Stimulated activated CD8-positive, alpha-beta memory T cell treated with anti-CD3 and anti-CD28 coated beads, Interleukin-7, amount 100 ng/mL, for 4 hours (primary cell): ENCODE measurements around the gene SMYD1.

Experiments used
- DNase-seq, 2 donors: peaks; one replicate each; pipeline ENCODE4 v3.0.0-alpha.2; 2020; ENCODE audit warnings: low read depth in 2 of 2

SMYD1 gene

GRCh38 chr2:88122141-88122884, 54.7 kb downstream of the SMYD1 start:
- DNase-seq, result no peak

DNA sequence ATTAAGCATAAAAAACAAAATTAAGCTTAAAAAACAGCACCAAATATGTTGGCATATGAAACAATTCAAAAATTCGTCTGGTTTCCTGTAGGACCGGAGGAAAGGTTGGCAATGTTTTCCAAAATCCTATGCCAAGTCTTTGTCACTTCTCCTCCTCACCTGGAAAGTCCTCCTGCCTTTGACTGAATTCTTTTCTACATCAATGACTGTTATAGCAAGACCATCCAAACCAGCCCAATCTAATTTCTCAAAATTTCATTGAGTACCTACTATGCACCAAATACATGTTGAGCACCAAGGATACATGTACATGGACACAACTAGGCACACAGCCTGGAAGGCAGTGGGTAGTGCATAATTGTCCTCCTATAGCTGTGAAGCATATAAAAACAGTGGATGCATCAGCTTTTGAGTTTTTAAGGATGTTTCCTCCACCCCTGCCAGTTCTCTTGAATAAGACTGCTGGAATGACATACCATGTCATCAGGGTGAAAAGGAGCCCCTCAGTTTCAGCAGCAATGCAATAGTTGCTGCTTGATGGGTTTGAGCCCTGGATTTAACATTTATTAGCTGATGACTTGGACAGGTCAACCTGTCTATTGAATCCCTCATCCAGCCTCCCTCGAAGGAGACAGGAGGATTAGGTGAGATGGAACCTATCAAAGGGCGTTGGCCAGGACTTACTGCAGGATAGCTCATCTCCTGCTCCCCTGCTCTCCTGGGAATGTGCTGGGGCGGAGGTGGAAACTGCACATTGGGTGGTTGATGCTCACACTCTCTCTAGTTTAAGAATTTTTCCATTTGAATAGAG, 55.7 kb downstream of the SMYD1 start:
- no peak for DNase-seq

- no peak for DNase-seq
Observed at GRCh38 chr2:88123975-88124917, 56.6 kb downstream of the SMYD1 start.

DNA sequence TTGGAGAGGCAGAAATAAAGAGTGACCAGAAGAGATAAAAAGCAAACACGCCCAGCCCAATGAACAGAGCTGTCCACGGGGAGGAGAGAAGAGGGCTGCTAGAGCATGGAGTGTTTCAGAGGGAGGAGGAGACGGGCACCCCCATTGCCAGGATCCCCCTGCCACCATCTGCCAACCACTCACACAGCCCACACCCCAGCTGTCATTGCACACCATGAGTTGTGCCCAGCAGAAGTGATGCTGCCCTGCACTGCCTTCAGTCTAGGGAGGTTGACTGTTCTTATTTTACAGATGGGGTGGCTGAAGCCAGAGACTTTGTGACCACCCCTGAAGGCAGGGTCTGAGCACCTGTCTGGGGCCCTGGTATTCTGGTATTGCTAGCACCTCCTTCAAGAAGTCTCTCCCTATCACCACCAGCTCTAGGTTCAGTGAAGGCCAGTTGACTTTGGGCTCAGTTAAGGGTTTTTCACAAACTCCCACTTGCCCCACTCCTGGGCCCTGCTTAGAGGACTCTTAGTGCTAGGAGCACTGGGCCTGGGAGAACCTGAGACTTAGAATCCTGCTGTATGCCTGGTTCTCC, 57.8 kb downstream of the SMYD1 start:
- DNase-seq, result no peak

GRCh38 chr2:88125924-88126771, 58.5 kb downstream of the SMYD1 start:
- no peak for DNase-seq

GRCh38 chr2:88126772-88127637, 59.4 kb downstream of the SMYD1 start:
- no peak for DNase-seq

- no peak for DNase-seq
Observed at GRCh38 chr2:88127638-88127887, 59.9 kb downstream of the SMYD1 start.

GRCh38 chr2:88127888-88128653, 60.4 kb downstream of the SMYD1 start, which contains the start of gene FABP1:
TSS of gene FABP1 (minus strand) at chr2:88128062. CDS start at chr2:88128017, 45 bp downstream.
- no peak for DNase-seq

DNA sequence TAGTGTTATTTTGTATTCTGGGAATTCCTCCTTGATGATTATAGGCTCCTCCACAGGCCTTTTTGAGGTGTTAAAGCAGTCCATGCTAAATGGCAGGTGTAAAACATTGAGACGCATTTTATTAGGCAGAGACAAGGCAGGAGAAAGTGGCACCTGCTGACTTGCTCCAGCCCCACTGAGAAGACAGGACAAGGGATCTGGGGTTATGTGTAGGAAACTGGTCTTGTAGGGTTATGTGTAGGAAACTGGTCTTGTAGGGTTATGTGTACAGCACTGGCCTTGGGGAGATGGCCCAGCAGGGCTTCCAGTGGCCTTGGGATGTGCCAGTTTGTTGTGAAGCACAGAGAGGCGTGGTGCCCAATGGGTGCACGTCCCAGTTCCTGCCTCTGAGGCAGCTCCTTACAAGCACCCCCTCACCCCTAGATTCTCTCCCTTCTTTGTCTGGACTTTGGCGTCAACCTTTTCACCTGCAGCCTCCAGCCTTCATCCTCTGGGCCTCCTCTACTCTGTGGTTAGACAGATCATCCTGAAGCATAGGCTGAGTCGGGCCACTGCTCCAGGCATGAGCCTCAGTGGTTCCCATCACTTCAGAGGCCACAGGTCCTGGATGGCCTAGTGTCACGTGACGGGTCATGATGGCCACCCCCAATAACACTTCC, 61.2 kb downstream of the SMYD1 start:
- DNase-seq, result no peak

GRCh38 chr2:88129313-88129959, 61.8 kb downstream of the SMYD1 start:
- no peak for DNase-seq

- no peak for DNase-seq
Observed at GRCh38 chr2:88131201-88131998, 63.8 kb downstream of the SMYD1 start.

DNA sequence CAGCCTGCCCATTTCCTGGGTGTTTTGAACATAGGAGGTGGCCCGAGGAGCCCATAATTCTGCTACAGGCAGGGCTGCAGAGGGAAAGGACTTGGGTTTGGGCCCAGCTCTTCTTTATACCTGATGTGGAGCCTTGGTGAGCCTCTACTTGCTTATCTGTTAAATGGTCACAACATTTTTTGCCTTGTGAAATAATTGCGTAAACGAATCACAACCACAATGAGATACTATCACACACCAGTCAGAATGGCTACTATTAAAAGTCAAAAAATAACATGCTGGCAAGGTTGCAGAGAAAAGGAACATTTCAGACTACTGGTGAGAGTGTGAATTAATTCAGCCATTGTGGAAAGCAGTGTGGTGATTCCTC, 64.4 kb downstream of the SMYD1 start:
- no peak for DNase-seq

DNA sequence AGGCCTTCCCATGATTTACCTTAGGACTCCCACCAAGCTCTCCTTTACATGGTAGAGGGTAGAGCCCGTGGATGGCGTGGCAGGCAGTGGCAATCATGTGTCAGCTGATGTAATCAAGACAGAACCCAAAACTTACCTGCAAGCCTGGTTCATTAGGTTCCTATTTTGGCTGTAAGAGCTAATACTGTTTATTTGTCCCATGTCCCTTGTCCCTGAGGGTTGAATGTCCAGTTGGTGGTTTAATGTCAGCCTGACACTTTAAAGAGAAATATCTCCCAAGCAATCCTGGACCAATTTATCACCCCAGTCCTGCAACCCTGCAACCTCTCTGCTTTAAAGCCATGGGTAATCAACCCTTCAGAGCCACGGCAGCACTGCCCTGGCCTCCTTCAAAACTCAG, 66.2 kb downstream of the SMYD1 start:
- no peak for DNase-seq

GRCh38 chr2:88136817-88137216, 69.2 kb downstream of the SMYD1 start:
- DNase-seq, result no peak

DNA sequence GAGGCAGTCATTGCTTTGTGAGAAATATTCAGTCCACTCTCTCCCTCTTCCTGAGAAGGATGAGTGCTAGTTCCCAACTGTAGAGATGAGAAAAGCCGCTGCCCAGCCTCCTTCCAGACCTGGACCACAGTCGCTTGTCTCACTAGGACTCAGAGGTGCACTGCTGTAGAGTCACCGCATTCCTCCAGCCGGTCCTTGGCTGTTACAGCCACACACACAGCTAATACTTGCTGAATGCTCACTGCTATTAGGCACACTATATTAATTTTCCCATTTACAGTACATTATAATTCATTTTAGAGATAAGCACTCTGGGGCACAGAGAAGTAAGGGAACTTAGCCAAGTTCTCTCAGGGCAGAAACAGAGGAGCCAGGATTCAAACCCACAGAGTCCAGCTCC, 70.2 kb downstream of the SMYD1 start:
- no peak for DNase-seq

DNA sequence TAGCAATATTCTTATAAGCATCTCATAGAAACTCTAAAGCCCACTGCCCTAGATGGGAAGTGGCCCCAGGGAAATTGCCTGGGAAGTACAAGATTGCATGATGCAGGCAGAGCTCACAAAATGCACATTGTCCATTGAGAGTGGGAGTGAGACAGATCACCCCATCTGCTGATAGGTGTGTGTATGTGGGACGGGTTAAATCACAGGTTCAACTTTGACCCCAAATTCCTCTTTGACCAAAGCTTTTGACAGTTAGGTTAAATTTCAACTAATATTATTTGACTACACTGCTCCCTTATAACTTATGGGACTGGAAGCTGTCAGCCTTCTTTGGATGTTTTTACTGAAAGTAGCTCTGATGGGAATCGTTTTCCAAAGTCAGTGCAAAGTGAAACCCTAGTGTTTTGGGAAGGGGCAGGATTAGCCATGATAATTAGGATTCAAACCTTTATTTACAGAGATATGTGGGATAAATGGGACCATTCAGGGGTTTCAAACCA, 71.6 kb downstream of the SMYD1 start:
- DNase-seq, result no peak

GRCh38 chr2:88139804-88140203, 72.2 kb downstream of the SMYD1 start:
- no peak for DNase-seq
